GM13977 (cell line): Measurements from ENCODE around the gene TFAP2D.

Source experiments
- DNase-seq: peaks from one replicate; pipeline ENCODE4 v3.0.0; 2012; ENCODE audit warnings: low spot score
- in situ Hi-C: fragments of 300-500 bp; cut with MboI; formaldehyde crosslinking; loops from one replicate; pipeline ENCODE4 v1.12.0; 2022; ENCODE audit warnings: low sequenced_read_pairs, low pct_unique_long_range_greater_than_20kb, mixed read lengths, inconsistent platforms; ENCODE audit not compliant: unreplicated experiment
- TF ChIP-seq, protein P1 (sequence below): IDR thresholded peaks from 2 replicates; pipeline ENCODE4 v1.5.1; 2012; ENCODE audit warnings: mild to moderate bottlenecking, control low read depth; ENCODE audit not compliant: insufficient read depth; ENCODE audit errors: extremely low read depth, missing control alignments

TFAP2D gene

DNA sequence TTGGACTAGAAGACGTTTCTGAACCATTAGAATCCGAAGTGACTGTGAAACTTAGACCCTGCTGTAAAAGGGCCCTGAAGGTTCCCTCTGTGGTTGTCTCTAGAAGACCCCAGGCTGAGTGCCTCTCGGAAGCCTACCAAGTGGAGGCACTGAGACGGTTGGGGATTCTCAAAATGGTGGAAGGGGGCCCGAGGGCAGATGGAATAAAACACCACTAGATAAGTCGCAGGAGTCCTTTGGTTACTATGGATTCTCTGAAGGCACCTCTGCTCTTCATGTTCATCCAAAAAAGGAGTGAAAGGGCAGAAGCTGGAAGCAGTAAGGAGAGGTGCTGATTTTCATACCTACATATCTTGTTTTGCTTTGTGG lies 4.0 kb upstream of the TFAP2D start:
- in situ Hi-C loops, result no loop called here
- TF ChIP-seq, protein P1, sequence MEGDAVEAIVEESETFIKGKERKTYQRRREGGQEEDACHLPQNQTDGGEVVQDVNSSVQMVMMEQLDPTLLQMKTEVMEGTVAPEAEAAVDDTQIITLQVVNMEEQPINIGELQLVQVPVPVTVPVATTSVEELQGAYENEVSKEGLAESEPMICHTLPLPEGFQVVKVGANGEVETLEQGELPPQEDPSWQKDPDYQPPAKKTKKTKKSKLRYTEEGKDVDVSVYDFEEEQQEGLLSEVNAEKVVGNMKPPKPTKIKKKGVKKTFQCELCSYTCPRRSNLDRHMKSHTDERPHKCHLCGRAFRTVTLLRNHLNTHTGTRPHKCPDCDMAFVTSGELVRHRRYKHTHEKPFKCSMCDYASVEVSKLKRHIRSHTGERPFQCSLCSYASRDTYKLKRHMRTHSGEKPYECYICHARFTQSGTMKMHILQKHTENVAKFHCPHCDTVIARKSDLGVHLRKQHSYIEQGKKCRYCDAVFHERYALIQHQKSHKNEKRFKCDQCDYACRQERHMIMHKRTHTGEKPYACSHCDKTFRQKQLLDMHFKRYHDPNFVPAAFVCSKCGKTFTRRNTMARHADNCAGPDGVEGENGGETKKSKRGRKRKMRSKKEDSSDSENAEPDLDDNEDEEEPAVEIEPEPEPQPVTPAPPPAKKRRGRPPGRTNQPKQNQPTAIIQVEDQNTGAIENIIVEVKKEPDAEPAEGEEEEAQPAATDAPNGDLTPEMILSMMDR, result no peak
- DNase-seq, result no peak

DNA sequence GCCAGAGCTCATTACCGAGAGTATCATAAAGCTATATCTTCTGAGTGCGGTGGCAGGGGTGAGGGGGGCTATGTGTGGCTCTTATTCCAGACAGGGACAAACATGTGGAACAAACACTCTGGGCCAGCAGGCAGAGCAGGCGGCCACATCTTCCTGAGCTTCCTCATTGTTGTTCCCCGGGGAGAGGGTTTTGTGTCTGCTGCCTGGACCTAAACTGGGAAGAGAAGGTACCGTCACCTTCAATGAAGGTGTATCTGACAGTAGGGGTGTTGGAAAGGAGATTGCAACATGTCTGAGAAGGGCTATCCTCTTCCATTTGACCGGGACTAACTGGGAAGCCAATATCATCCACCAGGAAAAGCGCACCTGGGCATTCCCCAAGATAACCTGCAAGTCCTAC lies 1.6 kb upstream of the TFAP2D start:
- TF ChIP-seq, protein P1, result no peak
- in situ Hi-C loops, result no loop called here
- DNase-seq, result no peak

DNA sequence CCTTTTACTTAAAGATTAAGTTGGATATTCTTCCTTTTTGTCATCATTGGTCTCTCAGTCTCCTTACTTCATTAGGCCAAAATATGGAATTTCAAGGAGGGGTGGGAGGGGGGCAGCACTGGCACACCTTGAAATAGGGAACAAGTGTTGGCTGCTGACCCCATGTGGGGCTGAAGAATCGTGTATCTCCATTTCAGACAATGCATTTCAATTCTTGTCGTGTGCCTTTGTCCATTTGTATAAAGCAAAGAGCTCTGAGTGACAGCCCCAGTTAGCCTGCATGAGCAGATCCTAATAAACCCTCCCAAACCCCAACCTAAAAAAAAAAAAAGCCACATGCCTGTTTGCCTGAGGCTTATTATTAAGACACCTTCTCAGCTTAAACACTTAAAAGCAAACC lies 1.0 kb upstream of the TFAP2D start:
- DNase-seq, result no peak

DNA sequence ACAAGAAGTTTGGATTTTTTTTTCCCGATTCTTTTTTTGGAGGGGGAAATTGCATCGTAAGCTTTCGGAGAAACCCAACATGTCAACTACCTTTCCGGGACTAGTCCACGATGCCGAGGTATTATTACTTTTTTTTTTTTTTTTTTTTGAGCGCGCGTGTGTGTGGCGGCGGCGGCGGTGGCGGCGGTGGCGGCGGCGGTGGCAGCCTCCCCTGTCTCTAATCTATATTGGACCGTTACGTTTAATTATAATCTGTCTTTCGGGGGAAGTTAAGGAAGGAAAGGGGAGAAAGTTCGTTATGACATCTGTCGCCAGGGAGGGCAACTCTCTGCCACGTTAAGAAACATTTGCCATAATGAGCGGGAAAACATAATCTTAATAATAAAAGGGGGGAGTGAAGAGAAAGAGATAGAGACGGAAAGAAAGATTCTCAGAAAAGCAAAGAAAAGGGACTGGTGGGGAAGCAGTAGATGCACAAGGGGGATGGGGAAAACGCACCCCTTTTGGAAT lies 706 bp downstream of the TFAP2D start:
- in situ Hi-C loops, result no loop called here
- TF ChIP-seq, protein P1, result no peak

More for the DNA sequence above, 1.0 kb upstream of the TFAP2D start:
- in situ Hi-C loops, result no loop called here
- TF ChIP-seq, protein P1, result no peak

DNA sequence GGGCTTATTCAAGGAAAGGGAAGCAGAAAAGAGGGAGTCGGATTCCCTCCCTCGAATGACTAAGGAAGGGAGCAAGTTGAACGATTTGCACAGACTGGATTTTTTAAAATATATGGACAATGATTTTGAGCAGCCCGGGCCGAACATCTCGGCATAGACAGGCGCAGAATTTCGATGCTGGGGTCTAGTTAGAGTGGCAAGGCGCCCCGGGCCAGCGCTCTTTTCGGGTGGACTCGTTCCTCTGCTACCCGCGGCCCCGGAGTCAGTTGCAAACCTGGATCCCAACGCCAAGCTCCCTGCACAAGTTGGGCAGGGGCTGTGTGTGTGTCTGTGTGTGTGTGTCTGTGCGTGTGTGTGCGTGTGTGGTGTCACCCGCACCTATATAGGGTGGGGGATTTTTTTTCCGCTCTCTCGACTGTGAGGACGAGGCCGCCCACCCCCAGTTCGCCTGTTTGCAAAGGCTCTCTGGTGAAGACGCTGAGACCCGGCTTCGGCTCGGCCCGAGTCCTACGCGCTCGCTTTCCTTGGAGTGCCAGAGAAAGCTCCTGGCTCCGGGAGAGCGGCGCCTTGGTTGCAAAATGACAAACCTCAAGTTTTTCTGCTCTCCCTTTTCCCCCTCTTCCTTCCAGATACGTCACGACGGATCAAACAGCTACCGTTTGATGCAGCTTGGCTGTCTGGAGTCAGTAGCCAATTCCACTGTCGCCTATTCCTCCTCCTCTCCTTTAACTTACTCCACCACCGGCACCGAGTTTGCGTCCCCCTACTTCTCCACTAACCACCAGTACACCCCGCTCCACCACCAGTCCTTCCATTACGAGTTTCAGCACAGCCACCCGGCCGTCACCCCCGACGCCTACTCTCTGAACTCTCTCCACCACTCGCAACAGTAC lies 1.4 kb downstream of the TFAP2D start:
- no peak for DNase-seq
- TF ChIP-seq, protein P1, result no peak
- in situ Hi-C loops, result no loop called here

More for the DNA sequence above, 706 bp downstream of the TFAP2D start:
- no peak for DNase-seq

DNA sequence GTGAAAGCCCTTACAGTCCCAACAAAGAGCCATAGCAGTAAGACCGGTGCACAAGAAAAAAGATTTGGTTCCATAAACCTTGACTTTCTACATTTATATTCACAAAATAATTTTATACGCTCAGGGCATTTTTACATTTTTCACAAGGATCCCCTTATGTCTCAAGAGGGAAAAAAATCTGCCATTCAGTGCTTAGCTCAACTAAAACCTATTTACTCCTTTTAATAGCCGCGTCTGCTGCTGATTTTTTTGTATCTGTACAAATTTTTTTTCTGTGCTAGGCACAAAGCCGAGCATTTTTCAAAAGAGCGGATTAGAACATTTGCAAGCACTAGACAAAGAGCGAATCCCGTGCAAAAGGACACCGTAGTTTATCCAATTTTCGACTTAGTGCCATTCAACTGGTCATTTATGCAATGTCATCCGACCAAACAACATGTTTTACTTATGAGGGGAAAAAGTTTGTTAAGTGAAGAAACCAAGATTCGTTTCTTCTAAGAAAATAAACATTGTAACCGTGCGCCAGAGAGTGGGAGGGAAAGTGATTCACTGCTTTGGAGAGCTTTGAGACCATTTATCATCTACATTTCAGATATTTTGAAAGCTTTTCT lies 3.7 kb downstream of the TFAP2D start:
- TF ChIP-seq, protein P1, result no peak
- DNase-seq, result no peak
- in situ Hi-C loops, result no loop called here
